HG03060 (cell line): ENCODE measurements around the gene DEPDC5.

Source experiments
- ATAC-seq: cut with Tn5 transposase; IDR thresholded peaks from one replicate; pipeline ENCODE4 v1.9.1; 2021; ENCODE audit warnings: low read depth, moderate number of reproducible peaks; ENCODE audit not compliant: unreplicated experiment

DEPDC5 gene

DNA sequence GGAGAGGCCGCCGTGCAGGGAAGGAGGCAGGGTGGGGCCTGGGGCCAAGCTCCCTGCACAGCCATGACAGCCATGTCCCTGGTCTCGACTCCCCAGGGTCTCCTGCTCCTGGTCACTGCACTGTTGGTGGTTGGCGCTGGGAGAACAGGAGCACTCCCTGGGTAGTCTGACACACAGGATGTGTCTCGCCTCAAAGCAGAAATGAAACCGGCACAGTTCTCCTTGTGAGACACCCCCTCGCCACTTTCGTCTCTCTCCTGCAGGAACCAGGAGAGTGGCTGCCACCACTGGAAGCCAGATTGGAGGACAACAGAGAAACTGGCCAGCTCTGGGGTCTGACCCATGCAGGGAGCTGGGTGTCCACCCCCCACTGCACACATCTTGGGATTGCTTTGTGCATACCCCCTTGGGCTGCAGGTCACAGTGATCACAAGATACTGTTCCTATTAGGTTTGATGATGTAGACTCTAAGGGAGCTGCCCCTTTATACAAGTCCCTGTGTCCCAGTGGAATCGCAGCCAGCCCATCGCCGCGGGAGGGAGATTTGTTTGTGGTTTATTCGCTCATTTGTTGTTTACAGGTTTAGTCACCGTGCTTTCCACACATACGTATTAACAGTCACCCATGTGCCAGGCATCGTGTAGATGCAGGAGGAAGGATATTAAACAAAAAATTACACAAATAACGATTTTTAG lies 163.6 kb downstream of the DEPDC5 start:
- no peak for ATAC-seq

DNA sequence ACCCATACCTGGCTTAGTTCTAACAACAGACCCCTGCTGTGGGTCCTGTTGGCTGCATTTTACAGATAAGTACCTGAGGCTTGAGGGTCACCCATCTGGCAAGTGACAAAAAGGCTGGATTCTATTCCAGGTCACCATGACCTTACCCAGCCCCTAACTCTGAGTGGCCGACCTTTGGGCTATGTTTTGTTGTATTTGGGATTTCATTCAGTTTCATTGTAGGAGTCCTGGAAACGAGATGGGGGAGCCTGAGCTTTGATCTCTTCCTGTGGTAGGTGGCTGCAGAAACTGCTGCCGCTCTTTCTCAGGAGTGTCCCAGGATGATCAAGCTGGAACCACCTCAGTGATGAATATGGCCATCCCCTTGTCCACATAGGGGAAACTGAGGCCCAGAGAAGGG lies 165.9 kb downstream of the DEPDC5 start:
- ATAC-seq: no peak

DNA sequence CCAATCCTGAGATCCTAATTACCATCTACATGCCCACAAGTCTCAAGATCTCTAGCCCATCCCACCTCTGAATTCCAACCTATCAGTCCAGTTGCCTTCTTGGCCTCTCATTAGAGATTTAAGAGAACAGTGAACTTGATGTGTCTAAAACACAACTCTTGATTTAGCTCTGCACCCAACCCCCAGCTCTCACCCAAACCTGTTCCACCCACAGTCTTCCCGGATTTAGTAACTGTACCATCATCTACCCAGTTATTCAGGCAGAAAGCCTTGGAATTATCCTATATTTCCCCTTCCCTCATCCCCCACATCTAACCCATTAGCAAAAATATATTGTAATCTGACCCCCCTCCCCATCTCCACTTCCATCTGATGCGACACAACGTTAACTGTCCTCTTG lies 166.5 kb downstream of the DEPDC5 start:
- ATAC-seq: no peak

DNA sequence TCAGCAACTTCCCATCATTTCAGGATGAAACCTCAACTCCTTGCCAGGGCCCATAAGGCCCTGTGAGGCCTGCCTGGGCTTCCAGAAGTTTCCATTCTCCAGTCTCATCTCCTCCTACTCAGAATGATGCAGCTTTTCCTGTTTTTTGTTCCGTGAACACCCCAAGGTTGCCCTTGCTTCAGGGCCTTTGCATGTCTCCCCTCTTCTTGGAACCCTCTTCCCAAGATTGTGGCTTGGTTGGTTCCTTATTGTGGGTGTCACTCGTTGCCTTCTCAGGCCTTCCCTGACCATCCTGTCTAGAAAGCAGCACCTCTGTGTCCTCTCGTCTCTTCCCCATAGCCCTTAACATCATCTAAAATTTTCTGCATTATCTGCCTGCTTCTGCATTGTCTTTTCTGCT lies 167.3 kb downstream of the DEPDC5 start:
- ATAC-seq: no peak

DNA sequence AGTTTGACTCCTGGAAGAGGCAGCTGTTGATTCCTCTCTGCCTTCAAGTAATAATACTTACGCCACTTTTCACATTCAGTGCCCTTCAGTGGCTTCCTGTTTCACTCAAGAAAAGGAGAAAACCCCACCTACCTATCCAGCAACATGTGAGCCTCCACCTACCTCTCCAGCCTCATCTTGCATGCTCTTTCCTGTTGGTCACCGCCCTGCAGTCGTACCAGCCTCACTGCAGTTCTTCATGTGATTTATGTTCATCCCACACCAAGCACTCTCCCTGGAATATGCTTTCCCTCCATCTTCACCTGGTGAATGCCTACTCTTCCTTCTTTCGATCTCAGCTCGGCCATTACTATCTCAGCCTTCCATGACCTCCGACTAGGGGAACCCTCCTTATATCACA lies 168.7 kb downstream of the DEPDC5 start:
- no peak for ATAC-seq

DNA sequence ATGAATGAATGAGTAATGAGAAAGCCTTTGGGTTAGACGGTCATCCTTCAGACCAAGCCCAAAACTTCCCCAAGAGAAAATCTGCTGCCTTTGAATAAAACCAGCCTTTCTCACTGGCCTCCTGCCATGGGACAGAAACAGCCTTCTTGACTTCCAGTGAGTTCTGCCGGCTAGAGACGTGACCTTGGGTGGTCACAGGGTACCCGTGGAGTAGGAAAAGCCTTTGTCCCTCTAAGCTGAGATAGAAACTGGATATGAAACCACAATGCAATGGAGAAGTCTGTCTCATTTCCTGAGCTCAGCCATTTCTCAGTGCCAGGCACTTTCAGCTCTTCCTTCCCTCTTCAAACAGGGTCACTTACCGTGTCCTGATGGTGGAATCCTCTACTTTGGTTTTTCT lies 169.3 kb downstream of the DEPDC5 start:
- no peak for ATAC-seq

DNA sequence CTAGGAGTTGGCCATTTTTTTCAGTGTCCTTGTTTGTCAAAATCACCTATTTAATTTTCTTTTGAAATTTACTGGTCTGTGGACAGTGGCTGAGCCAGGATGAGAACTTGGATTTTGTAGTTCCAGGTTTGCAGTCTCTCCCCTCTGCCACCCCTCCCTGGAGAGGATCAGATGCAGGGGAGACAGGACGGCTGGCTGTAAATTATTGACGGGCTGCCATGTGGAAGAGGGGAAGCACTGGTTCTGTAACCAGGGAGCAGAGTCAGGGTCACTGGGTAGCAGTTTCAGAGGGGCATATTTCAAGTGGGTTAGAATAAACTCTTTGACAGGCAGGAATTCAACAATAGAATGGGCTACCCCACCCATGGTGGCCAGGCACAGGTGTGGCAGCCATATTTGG lies 169.9 kb downstream of the DEPDC5 start:
- ATAC-seq: no peak

DNA sequence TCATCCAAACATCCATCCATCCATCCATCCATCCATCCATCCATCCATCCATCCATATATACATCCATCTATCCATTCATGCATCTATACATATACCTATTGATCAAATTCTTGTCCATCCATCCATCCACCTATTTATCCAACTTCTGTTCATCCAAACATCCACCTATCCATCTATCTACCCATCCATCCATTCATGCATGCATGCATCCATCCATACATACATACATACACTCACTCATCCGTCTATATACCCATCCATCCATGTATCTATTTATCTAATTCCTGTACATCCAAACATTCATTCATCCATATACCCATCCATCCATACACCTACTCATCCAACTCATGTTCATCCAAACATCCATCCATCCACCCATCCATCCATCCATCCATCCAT lies 171.2 kb downstream of the DEPDC5 start:
- no peak for ATAC-seq

DNA sequence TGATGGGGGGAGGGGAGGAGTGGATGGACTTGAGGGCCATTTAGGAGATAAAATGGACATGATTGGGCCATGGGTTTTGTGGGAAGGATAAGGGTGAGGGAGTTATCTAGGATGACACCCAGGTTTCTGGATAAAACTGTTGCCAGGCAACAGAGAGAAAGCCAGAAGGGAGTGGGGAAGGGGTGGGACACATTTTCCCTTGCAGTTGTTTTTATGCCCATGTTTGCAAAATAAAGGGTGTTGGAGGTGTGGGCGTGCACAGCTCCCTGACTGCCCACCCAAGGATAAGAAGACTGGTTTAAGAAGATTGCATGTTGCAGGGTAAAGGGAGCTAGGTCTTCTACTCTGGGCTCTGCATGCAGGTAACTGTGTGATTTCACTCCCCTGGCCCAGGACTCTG lies 172.2 kb downstream of the DEPDC5 start:
- ATAC-seq: no peak

DNA sequence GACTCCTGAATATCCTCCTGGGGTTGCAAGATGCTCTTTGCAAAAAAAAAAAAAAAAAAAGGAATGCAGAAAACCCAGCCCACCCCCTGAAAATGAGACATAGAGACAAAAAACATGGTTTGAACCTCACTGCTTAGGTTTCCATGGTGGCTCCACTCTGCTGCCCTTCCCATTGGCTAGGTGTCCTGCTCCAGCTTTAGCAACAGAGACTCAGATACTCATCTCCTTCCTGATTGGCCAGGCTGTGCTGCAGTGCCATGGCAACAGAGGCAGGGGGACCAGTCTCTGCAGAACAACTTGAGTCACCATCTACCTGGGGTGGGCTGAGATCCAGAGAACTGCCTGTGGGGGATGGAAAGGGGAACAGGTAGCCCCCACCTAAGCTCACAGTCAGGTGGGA lies 173.2 kb downstream of the DEPDC5 start:
- ATAC-seq: no peak

DNA sequence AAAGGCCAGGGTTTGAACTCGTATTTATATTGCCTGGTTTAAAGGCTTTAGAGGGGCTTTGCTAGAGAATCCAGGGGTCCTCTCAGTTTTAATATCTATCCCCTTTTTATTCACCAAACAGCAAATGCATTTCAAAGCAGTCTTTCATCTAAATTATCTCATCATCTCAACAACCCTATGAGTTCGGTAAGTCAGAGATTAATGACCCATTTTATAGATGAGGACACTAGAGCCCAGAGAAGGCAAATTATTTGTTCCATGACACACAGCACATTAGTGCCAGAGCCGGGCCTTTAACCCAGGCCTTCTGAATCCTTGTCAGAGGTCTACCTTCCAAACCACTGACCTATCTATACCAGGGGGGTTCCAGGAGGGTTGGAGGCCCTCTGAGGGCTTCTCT lies 173.7 kb downstream of the DEPDC5 start:
- ATAC-seq: no peak

DNA sequence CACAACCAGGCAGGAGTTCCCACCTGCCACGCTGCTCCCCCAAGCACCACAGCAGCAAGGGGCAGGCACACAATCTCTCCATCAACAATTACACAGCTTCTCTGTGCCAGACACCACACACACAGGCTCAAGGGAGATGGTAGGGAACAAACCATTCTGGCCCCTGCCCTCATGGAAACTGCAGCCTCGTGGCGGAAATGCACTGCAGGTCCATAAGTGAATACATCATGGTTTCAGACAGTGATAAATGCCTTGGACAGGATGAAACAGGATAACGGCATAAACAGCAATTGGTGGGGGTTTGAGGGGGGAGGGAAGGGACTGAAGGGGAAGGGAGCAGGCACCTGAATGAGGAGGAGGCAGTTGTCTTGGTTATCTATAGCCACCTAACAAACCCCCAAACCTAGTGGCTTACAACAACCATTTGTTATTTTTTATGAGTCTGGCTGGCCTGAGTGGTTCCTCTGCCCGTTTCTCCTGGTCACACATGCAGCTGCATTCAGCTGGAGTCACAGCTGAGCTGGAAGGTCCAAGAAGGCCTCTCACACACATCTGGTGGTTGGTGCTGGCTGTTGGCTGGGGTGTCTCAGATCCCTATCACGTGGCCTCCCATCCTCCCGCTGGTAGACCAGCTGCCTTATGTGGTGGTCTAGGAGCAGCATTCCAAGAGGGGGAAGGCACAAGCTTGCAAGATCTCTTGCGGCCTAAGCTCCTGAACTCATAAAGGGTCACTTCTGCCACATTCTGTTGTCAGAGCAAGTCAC lies 175.5 kb downstream of the DEPDC5 start:
- no peak for ATAC-seq

DNA sequence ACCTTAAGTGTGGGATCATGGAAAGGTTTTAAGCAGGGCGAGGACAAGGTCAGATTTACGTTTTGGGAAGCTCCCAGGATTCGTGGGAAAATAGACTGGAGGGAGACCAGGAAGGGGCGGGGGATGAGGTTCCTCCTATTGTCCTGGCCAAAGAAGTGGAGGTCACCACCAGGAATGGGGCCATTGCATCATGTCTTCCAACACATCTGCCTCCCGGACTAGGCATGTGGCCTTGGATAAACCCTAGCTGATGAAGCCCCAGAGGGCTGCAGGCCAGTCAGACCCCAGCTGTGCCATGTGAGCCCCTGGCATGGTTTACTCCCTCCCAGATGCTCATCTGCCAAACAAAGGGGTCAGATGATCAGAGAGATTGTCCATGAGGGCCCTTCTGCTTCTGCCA lies 179.0 kb downstream of the DEPDC5 start:
- ATAC-seq: no peak

DNA sequence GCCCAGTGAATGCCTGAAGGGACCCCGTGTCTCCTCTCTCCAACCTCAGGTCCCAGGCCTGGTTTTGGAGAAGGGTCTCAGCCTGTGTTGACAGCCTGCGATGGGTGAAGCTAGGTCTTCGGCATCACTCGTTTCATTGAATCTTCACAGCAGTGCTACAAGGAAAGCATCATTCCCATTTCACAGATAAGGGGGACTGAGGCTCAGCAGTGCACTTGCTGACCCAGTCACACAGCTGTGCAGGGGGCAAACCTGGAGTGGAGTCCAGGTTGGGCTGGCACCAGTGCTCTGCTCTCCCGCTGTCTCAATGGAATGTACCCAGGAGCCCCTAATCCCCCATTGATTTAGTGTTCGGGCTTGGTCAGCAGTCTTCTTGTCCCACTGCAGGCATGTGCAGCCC lies 179.6 kb downstream of the DEPDC5 start:
- no peak for ATAC-seq

DNA sequence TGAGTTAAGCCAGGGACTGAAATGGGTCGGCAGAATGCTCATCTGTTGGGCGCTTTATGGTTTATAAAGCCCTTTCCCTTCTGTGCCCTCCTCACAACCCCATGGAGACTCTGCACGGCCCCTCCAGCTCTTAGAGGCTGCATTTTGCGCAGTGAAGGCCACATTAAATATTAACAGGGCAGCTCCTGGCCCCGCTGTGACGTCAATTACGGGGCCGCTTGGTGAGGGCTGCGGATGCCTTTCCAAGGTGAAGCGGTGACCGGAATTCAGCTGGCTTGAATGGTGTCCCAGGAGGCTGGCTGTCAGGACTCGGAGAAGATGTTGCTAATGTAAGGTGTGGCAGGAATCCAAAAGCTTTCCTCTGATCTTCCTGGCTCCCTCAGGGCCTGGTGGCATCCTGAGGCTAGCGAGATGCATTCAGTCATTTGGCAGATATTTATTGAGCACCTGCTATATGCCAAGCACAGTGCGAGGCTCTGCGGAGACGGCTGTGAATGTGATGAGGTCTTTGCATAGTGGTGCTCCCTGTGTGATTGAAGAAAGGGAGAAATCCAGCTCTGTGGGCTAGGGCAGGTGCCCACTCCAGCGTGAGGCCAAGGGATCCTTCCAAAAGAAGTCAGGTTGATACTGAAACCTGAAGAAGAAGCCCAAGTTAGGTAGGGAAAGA lies 180.1 kb downstream of the DEPDC5 start:
- no peak for ATAC-seq

DNA sequence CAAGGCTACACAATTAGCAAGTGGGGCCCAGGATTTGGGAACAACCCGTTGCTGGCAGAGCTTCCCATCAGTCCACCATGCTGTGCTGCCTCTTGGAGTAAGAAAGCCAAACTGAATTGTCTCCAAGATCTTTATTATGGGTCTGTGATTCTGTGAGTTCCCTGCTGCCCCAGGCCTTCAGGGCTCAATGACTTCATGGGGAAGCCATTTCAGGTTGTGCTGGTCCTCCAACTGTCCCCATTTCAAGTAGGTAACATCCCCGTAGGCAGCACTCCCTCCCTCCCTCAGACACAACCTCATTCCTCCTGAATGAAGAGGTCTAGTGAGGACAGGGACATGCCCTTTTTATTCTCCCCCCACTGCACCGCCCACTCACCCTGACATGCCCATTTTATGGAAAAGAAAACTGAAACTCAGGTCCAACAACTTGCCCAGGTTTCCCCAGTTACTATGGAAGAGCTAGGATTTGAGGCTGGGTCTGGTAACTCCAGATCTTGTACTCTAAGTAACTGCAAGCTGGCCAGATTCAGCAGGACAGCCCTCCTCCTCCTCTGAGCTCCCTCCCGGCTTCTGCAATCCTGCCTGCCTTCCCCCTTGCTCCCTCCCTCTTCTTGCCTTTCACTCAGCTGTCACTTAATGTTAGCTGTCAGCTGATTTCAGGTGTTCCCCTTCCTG lies 182.3 kb downstream of the DEPDC5 start:
- ATAC-seq: no peak

DNA sequence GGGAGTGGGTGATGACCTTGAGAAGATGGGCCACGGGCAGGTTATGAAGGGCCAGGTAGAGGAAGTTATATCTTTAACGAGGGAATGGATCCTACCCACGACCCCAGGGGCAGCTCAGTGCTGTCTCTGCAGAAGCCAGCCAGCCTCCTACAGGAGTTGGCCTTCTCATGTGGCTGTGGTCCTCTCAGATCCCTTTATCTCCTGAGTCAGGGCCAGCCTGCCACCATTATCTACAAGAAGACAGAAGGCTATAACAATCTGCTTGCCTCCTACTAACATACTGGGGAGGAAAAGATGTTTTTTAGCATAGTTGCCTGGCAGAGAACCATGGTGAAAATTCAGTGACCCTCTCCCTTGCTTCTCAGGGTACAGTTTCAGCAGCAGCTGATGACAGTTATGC lies 183.5 kb downstream of the DEPDC5 start:
- no peak for ATAC-seq

DNA sequence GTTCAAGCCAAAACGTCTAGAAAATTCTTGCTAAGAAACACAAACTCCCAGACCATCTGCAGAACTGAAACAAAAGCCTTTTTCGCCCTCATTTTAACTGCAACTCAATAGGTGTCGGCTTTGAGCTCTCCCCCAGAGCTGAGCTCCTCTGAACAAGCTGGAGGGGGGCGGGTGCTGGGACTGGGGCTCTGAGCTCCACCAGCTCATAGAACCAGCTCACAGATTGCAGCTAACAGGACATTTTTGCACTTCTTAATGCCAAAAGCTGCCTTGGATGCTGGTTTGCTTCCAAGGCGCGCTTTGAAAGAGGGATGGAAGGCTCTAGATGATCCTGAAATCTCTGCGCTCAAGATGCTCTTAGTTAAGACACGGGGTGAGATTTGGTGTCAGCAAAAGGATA lies 184.5 kb downstream of the DEPDC5 start:
- no peak for ATAC-seq

DNA sequence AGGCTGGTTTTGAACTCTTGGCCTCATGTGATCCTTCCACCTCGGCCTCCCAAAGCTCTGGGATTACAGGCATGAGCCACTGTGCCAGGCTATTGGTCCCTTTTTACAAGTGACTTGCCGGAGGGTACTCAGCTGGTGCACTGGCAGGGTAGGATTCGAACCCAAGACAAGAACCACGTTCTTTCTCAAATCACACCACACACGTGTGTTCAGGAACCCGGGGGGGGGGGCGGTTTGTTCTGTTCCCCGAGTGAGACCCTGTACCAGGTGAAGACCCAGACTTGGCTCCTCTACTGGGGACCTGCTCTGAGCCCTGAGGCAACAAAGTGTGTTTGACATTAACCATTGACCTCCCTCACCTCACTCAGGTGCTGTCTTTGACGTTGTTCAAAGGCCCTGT lies 186.7 kb downstream of the DEPDC5 start:
- no peak for ATAC-seq

DNA sequence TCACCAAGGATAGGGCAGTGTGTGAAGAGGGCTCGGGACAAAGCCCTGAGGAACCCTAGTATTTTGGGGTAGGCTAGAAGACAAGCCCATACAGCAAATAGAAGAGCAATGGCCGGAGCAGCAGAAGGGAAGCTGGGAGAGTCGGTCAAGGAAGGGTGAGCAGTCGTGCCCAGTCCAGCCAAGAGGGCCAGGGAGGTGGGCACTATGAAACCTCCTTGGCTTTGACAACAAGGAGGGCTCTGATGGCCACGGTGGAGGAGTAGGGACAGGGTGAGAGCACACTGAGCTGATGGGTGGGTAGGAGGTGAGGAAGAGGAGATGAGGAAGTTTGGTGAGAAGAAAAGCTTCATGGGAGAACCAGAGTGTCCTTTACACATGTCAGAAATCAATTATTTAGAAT lies 188.3 kb downstream of the DEPDC5 start:
- no peak for ATAC-seq
